Mesenchymal stem cell (in vitro differentiated cells and primary cell): ENCODE results near the gene SYNE4.

ENCODE experiments used
- DNase-seq: peaks from one replicate; pipeline ENCODE4 v3.0.0-alpha.2; 2013
- H2AFZ ChIP-seq: one replicate; pipeline ENCODE4 v1.6.1; 2013; ENCODE audit warnings: low read depth, mild to moderate bottlenecking, control low read depth, inconsistent platforms, low read length, moderate library complexity
- H2AK5ac ChIP-seq: 2 replicates; pipeline ENCODE4 v1.6.1; 2013; ENCODE audit warnings: low read length, moderate library complexity, mild to moderate bottlenecking, inconsistent platforms; ENCODE audit not compliant: severe bottlenecking
- H2BK120ac ChIP-seq: one replicate; pipeline ENCODE4 v1.6.1; 2013; ENCODE audit warnings: low read depth, mild to moderate bottlenecking, inconsistent platforms, low read length, moderate library complexity
- H2BK12ac ChIP-seq, 2 experiments: one replicate each; pipeline ENCODE4 v1.6.1; 2013; ENCODE audit warnings: inconsistent platforms in 2 of 2, low read length in 2 of 2, mild to moderate bottlenecking in 2 of 2, moderate library complexity in 2 of 2, control low read depth in 1 of 2
- H2BK15ac ChIP-seq: one replicate; pipeline ENCODE4 v1.6.1; 2013; ENCODE audit warnings: mild to moderate bottlenecking, low read depth, inconsistent platforms; ENCODE audit not compliant: poor library complexity, severe bottlenecking
- H2BK5ac ChIP-seq: 2 replicates; pipeline ENCODE4 v1.6.1; 2013; ENCODE audit warnings: low read depth, mild to moderate bottlenecking, low read length, control low read depth, inconsistent platforms; ENCODE audit not compliant: poor library complexity, severe bottlenecking
- H3K14ac ChIP-seq, 2 experiments: one replicate each; pipeline ENCODE4 v1.6.1; 2013; ENCODE audit warnings: inconsistent platforms in 2 of 2, low read length in 2 of 2, control low read depth in 1 of 2, mild to moderate bottlenecking in 1 of 2, moderate library complexity in 1 of 2
- H3K18ac ChIP-seq, 2 experiments: one replicate each; pipeline ENCODE4 v1.6.1; 2013; ENCODE audit warnings: inconsistent platforms in 2 of 2, low read length in 2 of 2, control low read depth in 1 of 2, low read depth in 1 of 2, mild to moderate bottlenecking in 1 of 2
- H3K23ac ChIP-seq, 2 experiments: one replicate each; pipeline ENCODE4 v1.6.1; 2013; ENCODE audit warnings: inconsistent platforms in 2 of 2, low read length in 2 of 2, mild to moderate bottlenecking in 2 of 2, moderate library complexity in 2 of 2, control low read depth in 1 of 2
- H3K27ac ChIP-seq: 2 replicates; pipeline ENCODE4 v1.5.1; 2013; ENCODE audit warnings: mild to moderate bottlenecking, moderate library complexity, low read length, control low read depth, inconsistent platforms; ENCODE audit not compliant: poor library complexity, severe bottlenecking
- H3K27me3 ChIP-seq, 2 experiments: 2 replicates each; pipeline versions ENCODE4 v1.6.1 to v1.7.0; 2013; ENCODE audit warnings: low read length in 2 of 2, mild to moderate bottlenecking in 2 of 2, moderate library complexity in 2 of 2, control low read depth in 1 of 2, inconsistent platforms in 1 of 2; ENCODE audit not compliant: control insufficient read depth in 1 of 2, insufficient read depth in 1 of 2
- H3K36me3 ChIP-seq, 2 experiments: 2 replicates each; pipeline versions ENCODE4 v1.6.1 to v1.7.0; 2013; ENCODE audit warnings: low read length in 2 of 2, control low read depth in 1 of 2, inconsistent platforms in 1 of 2, low read depth in 1 of 2, mild to moderate bottlenecking in 1 of 2; ENCODE audit not compliant: insufficient read depth in 2 of 2, control insufficient read depth in 1 of 2
- H3K4ac ChIP-seq, 2 experiments: one replicate each; pipeline ENCODE4 v1.6.1; 2013; ENCODE audit warnings: inconsistent platforms in 2 of 2, low read length in 2 of 2, mild to moderate bottlenecking in 2 of 2, moderate library complexity in 2 of 2, control low read depth in 1 of 2, low read depth in 1 of 2
- H3K4me1 ChIP-seq: 2 replicates; pipeline ENCODE4 v1.6.1; 2013; ENCODE audit warnings: low read depth, low read length, control low read depth; ENCODE audit not compliant: control insufficient read depth, insufficient read depth
- H3K4me2 ChIP-seq: 2 replicates; pipeline ENCODE4 v1.6.1; 2013; ENCODE audit warnings: low read length, mild to moderate bottlenecking, inconsistent platforms; ENCODE audit not compliant: poor library complexity, severe bottlenecking
- H3K4me3 ChIP-seq, 2 experiments: 2 replicates each; pipeline versions ENCODE4 v1.5.1 to v1.7.0; 2013; ENCODE audit warnings: low read length in 2 of 2, mild to moderate bottlenecking in 2 of 2, control low read depth in 1 of 2, low read depth in 1 of 2; ENCODE audit not compliant: insufficient read depth in 1 of 2
- H3K79me1 ChIP-seq: replicated peaks from 2 replicates; pipeline ENCODE4 v1.6.1; 2013; ENCODE audit warnings: mild to moderate bottlenecking, control low read depth, low read length, inconsistent platforms; ENCODE audit not compliant: poor library complexity, severe bottlenecking
- H3K9ac ChIP-seq: 2 replicates; pipeline ENCODE4 v1.7.0; 2013; ENCODE audit warnings: mild to moderate bottlenecking, low read length, moderate library complexity
- H3K9me3 ChIP-seq: 2 replicates; pipeline ENCODE4 v1.7.0; 2013; ENCODE audit warnings: mild to moderate bottlenecking, low read length; ENCODE audit not compliant: control insufficient read depth
- H4K8ac ChIP-seq: one replicate; pipeline ENCODE4 v1.6.1; 2013; ENCODE audit warnings: inconsistent platforms, mild to moderate bottlenecking, low read length, moderate library complexity
- H4K91ac ChIP-seq: one replicate; pipeline ENCODE4 v1.6.1; 2013; ENCODE audit warnings: mild to moderate bottlenecking, low read length, inconsistent platforms
- WGBS: methylation state at CpG from one replicate; pipeline ENCODE4 v1.1.7; 2013; ENCODE audit warnings: mixed read lengths; 5-methylcytosine and 5-hydroxymethylcytosine counted together

The SYNE4 gene

DNA sequence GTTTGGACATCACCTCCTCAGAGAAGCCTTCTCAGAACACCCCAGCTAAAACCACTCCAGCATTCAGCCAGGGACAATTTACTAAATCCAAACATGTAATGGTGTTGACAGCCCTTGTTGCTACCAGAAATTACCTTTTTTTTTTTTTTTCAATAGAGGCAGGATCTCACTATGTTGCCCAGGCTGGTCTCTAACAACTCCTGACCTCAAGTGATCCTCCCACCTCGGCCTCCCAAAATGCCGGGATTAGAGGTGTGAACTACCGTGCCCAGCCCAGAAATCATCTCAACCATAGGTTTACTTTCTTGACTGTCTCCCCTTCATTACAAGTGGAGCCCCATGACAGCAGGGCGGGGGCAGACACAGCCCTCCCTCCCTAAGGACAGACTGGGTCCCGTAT lies 14.8 kb upstream of the SYNE4 start:
- no peak overlapping the region for H4K91ac ChIP-seq
- WGBS = 96% methylated on average over 5 of the region's 5 CpGs
- no peak overlapping the region for H2BK12ac ChIP-seq
- no peak overlapping the region for H2AK5ac ChIP-seq
- no peak overlapping the region for H2BK120ac ChIP-seq
- no peak overlapping the region for H3K14ac ChIP-seq
- H3K27ac ChIP-seq = no peak overlapping the region
- H3K4me2 ChIP-seq = no peak overlapping the region
- no peak for DNase-seq
- no peak overlapping the region for H3K4me3 ChIP-seq
- H2BK5ac ChIP-seq = no peak overlapping the region
- no peak overlapping the region for H3K4ac ChIP-seq
- no peaks in the 10 kb centered on the region for H3K4me1 ChIP-seq
- H3K79me1 ChIP-seq = peaks cover 8% of the 10 kb centered on the region
- H3K9me3 ChIP-seq = no peaks in the 10 kb centered on the region
- no peaks in the 10 kb centered on the region for H3K27me3 ChIP-seq
- H4K8ac ChIP-seq = no peak overlapping the region
- H3K23ac ChIP-seq = no peak overlapping the region
- no peak overlapping the region for H2BK15ac ChIP-seq
- no peak overlapping the region for H3K18ac ChIP-seq
- H2AFZ ChIP-seq = no peak overlapping the region
- no peak overlapping the region for H3K9ac ChIP-seq
- H3K36me3 ChIP-seq = peaks cover 79 to 80% of the 10 kb centered on the region in 2 experiments

DNA sequence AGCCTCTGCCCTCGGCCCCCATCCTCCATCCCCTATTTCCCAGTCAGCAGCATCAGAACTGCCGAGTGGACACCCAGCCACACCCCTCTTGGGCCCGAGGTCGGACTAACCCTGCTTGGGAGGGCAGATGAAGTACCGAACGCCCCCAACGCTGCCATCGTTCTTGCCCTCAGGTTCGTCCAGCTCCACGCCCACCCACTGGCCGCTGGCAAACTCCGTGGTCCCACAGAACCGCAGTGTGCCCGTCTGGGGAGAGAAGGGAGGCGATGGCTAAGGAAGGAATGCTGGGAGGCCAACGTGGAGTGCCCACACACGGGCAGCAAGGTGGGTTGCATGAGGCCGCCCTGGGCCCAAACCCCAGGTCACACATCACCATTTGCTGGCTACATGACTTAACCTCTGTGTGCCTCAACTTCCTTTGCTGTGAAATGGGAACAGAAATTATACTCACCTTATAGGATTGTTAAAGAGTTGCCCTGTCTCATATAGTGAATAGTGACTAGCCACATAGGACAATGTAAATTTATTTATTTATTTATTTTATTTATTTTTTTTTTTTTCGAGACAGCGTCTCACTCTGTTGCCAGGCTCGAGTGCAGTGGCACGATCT lies 10.6 kb upstream of the SYNE4 start:
- Histone ChIP-seq H2AFZ (no peak overlapping the region), H3K79me1 (peaks cover 3% of the 10 kb centered on the region), H2BK5ac (no peak overlapping the region), H3K4me2 (no peak overlapping the region), H3K27ac (no peak overlapping the region), H3K4me1 (peaks cover 5% of the 10 kb centered on the region), H3K36me3 (peaks cover 64 to 75% of the 10 kb centered on the region in 2 experiments), H2AK5ac (no peak overlapping the region), H3K9ac (no peak overlapping the region), H3K27me3 (no peaks in the 10 kb centered on the region), H3K23ac (no peak overlapping the region), H2BK12ac (no peak overlapping the region), H4K91ac (no peak overlapping the region), H2BK120ac (no peak overlapping the region), H3K9me3 (no peaks in the 10 kb centered on the region), H4K8ac (no peak overlapping the region), H2BK15ac (no peak overlapping the region), H3K4ac (no peak overlapping the region), H3K14ac (no peak overlapping the region), H3K18ac (no peak overlapping the region), H3K4me3 (peak overlapping the region in 1 of 2 experiments; percentile 26)
- 98% methylated on average over 19 of the region's 22 CpGs for WGBS
- no peak for DNase-seq

DNA sequence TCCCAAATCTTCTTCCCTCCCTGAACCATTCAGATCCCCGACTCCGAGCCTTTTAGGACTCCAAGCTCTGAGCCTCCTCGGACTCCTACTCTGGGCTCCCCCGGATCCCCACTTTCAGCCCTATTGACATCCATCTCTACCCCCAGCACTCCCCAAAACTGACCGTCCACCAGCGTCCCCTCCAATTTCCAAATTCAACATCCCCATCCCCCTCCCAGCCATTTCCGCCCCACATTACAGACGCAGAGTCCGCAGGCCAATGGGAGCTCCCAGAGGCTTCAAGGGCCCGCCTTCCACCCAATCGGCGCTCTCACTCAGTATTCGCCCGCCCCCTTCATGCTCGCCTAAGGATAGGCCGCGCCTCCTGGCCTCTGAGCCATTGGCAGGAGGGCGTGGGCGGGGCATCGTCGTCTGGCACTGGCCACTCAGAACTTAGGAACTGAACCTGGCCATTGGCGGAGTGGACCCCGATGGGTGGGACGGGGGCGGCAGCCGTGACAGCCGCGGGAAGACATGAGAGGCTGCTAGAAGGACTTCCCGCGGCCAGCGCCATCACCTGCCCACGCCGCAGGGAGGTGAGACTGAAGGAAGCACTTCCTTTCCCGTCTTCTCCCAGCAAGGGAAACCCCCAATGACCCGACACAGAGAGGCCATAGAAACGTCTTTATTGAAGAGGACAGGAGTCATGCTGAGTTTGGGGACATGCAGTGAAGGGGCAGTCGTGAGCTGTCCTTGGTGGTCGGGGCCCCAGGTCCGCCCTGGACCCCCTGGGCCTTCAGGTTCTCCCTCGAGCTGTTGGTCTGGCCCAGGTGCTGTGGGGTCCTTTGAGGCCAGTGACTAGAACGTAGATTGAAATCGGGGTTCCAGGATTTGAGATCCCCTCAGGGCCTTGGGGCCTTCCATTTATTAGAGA lies 5.7 kb upstream of the SYNE4 start, which contains the start of gene ALKBH6:
Gene ALKBH6, minus strand, starts transcription at position 202 of the 913 bp plus-strand sequence. CDS start 816 bp downstream, outside the sequence.
- Histone ChIP-seq H4K8ac (peak within 1 kb of the TSS; percentile 12), H2BK5ac (no peak within 1 kb of the TSS)
- 4% methylated on average over 36 of the region's 42 CpGs for WGBS

More for the DNA sequence above, 5.7 kb upstream of the SYNE4 start, which contains the start of gene ALKBH6:
- peak; percentile 99 for DNase-seq
- H2BK12ac ChIP-seq = peak within 1 kb of the TSS in 1 of 2 experiments; percentile 59
- peak within 1 kb of the TSS; percentile 43 to 45 for H3K4ac ChIP-seq
- no peak within 1 kb of the TSS for H3K27ac ChIP-seq
- peak within 1 kb of the TSS; percentile 45 to 76 for H3K14ac ChIP-seq
- H3K4me2 ChIP-seq = peak within 1 kb of the TSS; percentile 71
- H3K36me3 ChIP-seq = peaks cover 36 to 39% of the 10 kb centered on the region in 2 experiments
- H3K23ac ChIP-seq = no peak within 1 kb of the TSS
- peaks cover 21% of the 10 kb centered on the region for H3K79me1 ChIP-seq
- H3K27me3 ChIP-seq = no peaks in the 10 kb centered on the region
- H4K91ac ChIP-seq = no peak within 1 kb of the TSS
- peak within 1 kb of the TSS; percentile 78 for H2AFZ ChIP-seq
- peak within 1 kb of the TSS; percentile 48 for H2BK15ac ChIP-seq
- H2AK5ac ChIP-seq = peak within 1 kb of the TSS; percentile 53
- peaks cover 20% of the 10 kb centered on the region for H3K4me1 ChIP-seq
- peak within 1 kb of the TSS in 1 of 2 experiments; percentile 74 for H3K18ac ChIP-seq
- peak within 1 kb of the TSS; percentile 96 for H3K9ac ChIP-seq
- no peaks in the 10 kb centered on the region for H3K9me3 ChIP-seq
- H2BK120ac ChIP-seq = peak within 1 kb of the TSS; percentile 11
- peak within 1 kb of the TSS; percentile 75 to 92 for H3K4me3 ChIP-seq
